ENCODE results near the gene METTL1. TPM values are rescaled to one million over a fixed set of nuclear protein-coding genes. Genes with fewer than 3 reads are reported as not detected.

Gene METTL1
- total and polyA plus RNA-seq, 9 of the 15 experiments (the other 6 are each of a cell fraction or from before 2014, with no cell fraction given): 12.6 to 65.9 (median 39.2) TPM

DNA sequence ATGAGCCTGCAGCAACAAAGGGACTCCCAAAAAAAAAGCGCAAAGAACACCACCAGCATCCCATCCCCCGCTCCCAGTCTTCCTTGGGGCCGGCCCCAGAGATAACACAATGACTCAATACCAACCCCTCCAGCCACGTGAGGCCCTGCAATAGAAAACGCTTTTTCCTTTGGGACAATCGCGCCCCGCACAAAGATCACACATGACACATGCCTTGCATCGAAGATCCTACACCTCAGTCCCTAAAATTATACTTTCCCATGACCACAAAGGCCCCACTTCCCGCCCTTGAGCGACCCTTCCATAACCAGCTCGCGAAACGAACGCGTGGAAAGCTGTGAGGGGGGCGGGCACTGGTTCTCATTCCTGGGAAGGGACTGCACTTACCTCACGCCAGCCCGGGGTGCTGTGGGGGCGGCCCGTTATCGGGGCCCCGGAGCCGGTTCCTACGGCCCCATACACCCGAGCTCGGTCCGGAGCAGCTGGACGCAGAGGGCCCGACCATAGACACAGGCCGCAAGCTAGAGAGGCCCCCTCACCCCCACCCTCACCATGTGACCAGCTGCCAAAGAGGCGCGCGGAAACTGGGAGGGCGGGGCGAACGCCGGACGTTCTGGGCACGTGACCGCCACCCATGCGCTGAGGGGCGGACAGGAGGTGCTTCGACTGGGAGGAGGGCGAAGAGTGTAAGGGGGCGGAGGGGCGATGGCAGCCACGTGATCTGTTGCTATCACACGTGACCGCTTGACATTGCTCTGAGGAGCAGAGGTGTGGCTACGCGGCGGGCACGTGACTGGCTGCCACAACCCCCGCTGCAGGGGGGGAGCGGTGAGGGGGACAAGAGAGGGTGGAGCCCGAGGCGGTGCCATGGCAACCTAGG is 19.9 kb downstream of the METTL1 start, which contains the start of gene CDK4 (continued):
- TF ChIP-seq ZBTB11 (CRISPR knock-in tag; IDR thresholded peaks at IDR 0.05) (peak in 1 of 3 experiments; percentile 68; a peak in 2 of 6 replicates), DIDO1 (tag; IDR thresholded peaks at IDR 0.05; ENCODE audit: low read depth) (peak; percentile 65; the same call in 1 of the 2 replicates), ZBTB9 (CRISPR knock-in tag; IDR thresholded peaks at IDR 0.05) (peak; percentile 13; the same call in 1 of the 2 replicates), CTCFL (IDR thresholded peaks at IDR 0.05; ENCODE audit: borderline replicate concordance, insufficient read depth, low read depth, low read length, poor library complexity, severe bottlenecking) (no peak), CHD2 (IDR thresholded peaks at IDR 0.05; ENCODE audit: low read depth, low read length) (peak; percentile 51; the same call in 1 of the 2 replicates), HDAC8 (tag; IDR thresholded peaks at IDR 0.05) (peak; percentile 89; the same call in 1 of the 2 replicates), PHB (CRISPR knock-in tag; IDR thresholded peaks at IDR 0.05) (no peak), LCOR (CRISPR knock-in tag; IDR thresholded peaks at IDR 0.05) (peak; percentile 93), MBD2 (IDR thresholded peaks at IDR 0.05; ENCODE audit: borderline replicate concordance, low read depth) (peak; percentile 54; the same call in 1 of the 2 replicates), TGIF2 (CRISPR knock-in tag; IDR thresholded peaks at IDR 0.05) (peak; percentile 97), SAFB2 (IDR thresholded peaks at IDR 0.05; ENCODE audit: borderline replicate concordance, low read depth, low read length, severe bottlenecking) (no peak), ESRRB (CRISPR knock-in tag; IDR thresholded peaks at IDR 0.05; ENCODE audit: borderline replicate concordance) (no peak)
- TF ChIP-seq, protein P1, sequence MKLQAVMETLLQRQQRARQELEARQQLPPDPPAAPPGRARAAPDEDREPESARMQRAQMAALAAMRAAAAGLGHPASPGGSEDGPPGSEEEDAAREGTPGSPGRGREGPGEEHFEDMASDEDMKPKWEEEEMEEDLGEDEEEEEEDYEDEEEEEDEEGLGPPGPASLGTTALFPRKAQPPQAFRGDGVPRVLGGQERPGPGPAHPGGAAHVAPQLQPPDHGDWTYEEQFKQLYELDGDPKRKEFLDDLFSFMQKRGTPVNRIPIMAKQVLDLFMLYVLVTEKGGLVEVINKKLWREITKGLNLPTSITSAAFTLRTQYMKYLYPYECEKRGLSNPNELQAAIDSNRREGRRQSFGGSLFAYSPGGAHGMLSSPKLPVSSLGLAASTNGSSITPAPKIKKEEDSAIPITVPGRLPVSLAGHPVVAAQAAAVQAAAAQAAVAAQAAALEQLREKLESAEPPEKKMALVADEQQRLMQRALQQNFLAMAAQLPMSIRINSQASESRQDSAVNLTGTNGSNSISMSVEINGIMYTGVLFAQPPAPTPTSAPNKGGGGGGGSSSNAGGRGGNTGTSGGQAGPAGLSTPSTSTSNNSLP (IDR thresholded peaks at IDR 0.05; ENCODE audit: borderline replicate concordance, low read depth, low read length): no peak

All from K562 (cell line).